OCI-LY1 (cell line): ENCODE data around the gene SSC4D.
"Not testable (repeated sequence)": the region's sequence is repeated elsewhere in the genome, so short reads cannot be mapped to it uniquely, and the experiment has no call there.

Experiments
- CTCF ChIP-seq: fragments of 200-600 bp; sonication (generic), shearing (Covaris generic); IDR thresholded peaks from 2 replicates; pipeline ENCODE4 v1.5.1; 2017; ENCODE audit warnings: mild to moderate bottlenecking, antibody characterized with exemption, low read length, moderate library complexity, mixed read lengths
- EZH2 ChIP-seq: fragments of 200-600 bp; sonication (generic), shearing (Covaris generic); IDR thresholded peaks from 2 replicates; pipeline ENCODE4 v1.8.0; 2017; ENCODE audit warnings: borderline replicate concordance, mixed run types, mild to moderate bottlenecking, antibody characterized with exemption, low read length, moderate library complexity, mixed read lengths

- TF ChIP-seq CTCF, EZH2: not testable (repeated sequence)
Observed at GRCh38 chr7:76441792-76442191, 32.3 kb upstream of the SSC4D start.
